Cardiac muscle cell (in vitro differentiated cells and primary cell): ENCODE data around the gene RPS14. TPM values are rescaled to one million over a fixed set of nuclear protein-coding genes. Genes with fewer than 3 reads are reported as not detected.
A peak's percentile ranks its signal among the peaks of the same experiment; 100 is the strongest.
"Not testable (repeated sequence)": the region's sequence is repeated elsewhere in the genome, so short reads cannot be mapped to it uniquely, and the experiment has no call there.

ENCODE experiments used
- DNase-seq, 2 donors: peaks; one replicate each; pipeline versions ENCODE4 v3.0.0 to v3.0.0-alpha.2; 2010 to 2017; ENCODE audit warnings: low read depth in 1 of 2, low spot score in 1 of 2
- H3K27ac ChIP-seq: fragments of 200-600 bp; sonication (generic); 2 replicates; pipeline ENCODE4 v1.5.1; 2016
- H3K27me3 ChIP-seq: fragments of 200-600 bp; sonication (generic); 2 replicates; pipeline ENCODE4 v1.6.0; 2016; ENCODE audit warnings: control low read depth
- H3K36me3 ChIP-seq: fragments of 200-600 bp; sonication (generic); 2 replicates; pipeline ENCODE4 v1.5.1; 2016; ENCODE audit warnings: control low read depth
- H3K4me1 ChIP-seq: fragments of 200-600 bp; sonication (generic); 2 replicates; pipeline ENCODE4 v1.8.1; 2017; ENCODE audit warnings: low read depth, mild to moderate bottlenecking, mixed run types
- H3K4me3 ChIP-seq: fragments of 200-600 bp; sonication (generic); 2 replicates; pipeline ENCODE4 v1.5.1; 2016; ENCODE audit warnings: mild to moderate bottlenecking
- H3K9me3 ChIP-seq: fragments of 200-600 bp; sonication (generic); 2 replicates; pipeline ENCODE4 v1.5.1; 2017; ENCODE audit warnings: low read depth, mild to moderate bottlenecking, control low read depth
- polyA plus RNA-seq: library from polyadenylated mRNA; unstranded; fragments of >200 nt; fragmentation: Nextera tagmentation; extraction: Ambion mirVana; gene quantifications from 2 replicates; pipeline ENCODE4 v1.2.1, GENCODE V29; 2016
- total RNA-seq: library from RNA; depleted of rRNA; stranded (reverse); fragments of >200 nt; gene quantifications from 2 replicates; pipeline ENCODE4 v1.2.3, GENCODE V29; 2016
- TF ChIP-seq, protein P1 (sequence below): IDR thresholded peaks from 2 replicates; pipeline ENCODE4 v1.5.1; 2012; ENCODE audit warnings: low read depth, mild to moderate bottlenecking, low read length

RPS14 gene
- total and polyA plus RNA-seq, 2 experiments from 2014 or later, result 1,307 to 2,781 TPM

DNA sequence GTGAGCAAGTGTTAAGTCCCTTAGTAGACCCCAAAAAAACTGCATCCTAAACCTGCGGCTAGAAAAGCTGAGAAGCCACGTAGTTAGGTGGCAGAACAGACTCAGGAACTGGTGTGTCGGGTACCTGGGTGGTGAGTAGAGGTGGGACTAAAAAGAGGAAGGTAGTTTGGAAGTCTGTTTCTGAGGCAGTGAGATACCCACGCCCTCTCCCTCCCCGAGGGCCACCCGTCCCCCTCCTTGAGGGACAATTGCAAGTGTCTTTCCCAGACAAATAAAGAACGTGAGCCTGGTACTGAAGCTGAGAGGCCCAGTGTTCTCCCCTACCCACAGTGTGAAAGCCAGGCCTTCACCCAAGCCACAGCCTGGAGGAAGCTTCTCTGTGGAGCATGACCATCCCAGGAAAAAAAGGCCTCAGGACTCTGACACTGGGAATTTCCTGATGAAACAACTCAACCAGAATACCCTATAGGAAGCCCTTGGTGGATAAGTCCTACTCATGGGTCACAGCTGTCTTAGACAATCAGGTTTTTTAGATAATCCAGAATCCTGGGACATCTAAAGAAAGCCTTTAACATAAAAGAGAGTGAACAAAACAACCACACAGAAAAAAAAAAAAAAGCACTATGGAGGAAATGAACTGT lies 29.8 kb downstream of the RPS14 start:
- Histone ChIP-seq H3K4me1 (no peaks in the 10 kb centered on the region), H3K9me3 (no peaks in the 10 kb centered on the region), H3K27me3 (no peaks in the 10 kb centered on the region), H3K36me3 (no peaks in the 10 kb centered on the region), H3K4me3 (no peak overlapping the region), H3K27ac (no peak overlapping the region)
- TF ChIP-seq, protein P1, sequence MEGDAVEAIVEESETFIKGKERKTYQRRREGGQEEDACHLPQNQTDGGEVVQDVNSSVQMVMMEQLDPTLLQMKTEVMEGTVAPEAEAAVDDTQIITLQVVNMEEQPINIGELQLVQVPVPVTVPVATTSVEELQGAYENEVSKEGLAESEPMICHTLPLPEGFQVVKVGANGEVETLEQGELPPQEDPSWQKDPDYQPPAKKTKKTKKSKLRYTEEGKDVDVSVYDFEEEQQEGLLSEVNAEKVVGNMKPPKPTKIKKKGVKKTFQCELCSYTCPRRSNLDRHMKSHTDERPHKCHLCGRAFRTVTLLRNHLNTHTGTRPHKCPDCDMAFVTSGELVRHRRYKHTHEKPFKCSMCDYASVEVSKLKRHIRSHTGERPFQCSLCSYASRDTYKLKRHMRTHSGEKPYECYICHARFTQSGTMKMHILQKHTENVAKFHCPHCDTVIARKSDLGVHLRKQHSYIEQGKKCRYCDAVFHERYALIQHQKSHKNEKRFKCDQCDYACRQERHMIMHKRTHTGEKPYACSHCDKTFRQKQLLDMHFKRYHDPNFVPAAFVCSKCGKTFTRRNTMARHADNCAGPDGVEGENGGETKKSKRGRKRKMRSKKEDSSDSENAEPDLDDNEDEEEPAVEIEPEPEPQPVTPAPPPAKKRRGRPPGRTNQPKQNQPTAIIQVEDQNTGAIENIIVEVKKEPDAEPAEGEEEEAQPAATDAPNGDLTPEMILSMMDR, result no peak
- DNase-seq, result no peak

DNA sequence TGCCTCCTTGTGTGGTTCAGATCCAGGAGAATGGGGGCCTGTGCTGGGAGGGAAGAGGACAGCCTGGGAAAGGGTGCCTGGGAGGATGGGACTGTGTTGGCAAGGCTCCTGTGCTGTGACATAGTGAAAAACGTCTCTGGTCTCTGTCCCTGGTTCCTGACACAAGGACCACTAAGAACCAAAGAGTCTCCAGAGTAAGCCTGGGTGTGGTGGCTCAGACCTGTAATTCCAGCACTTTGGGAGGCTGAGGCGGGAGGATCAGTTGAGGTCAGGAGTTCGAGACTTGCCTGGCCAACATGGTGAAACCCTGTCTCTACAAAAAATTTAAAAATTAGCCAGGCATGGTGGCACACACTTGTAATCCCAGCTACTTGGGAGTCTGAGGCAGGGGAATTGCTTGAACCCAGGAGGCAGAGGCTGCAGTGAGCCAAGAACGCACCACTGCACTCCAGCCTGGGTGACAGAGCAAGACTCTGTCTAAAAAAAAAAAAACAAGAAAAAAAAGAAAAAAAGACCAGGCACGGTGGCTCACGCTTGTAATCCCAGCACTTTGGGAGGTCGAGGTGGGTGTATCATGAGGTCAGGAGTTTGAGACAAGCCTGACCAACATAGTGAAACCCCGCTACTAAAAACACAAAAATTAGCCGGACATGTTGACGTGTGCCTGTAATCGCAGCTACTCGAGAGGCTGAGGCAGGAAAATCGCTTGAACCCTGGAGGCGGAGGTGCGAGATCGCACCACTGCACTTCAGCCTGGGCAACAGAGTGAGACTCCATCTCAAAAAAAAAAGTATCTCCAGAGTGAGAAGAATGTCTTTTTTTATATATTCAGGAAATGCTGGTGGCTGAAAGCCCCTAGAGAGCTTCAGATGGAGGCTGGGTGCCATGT lies 35.4 kb downstream of the RPS14 start:
- peaks cover 12% of the 10 kb centered on the region for H3K4me1 ChIP-seq
- H3K9me3 ChIP-seq, H3K4me3 ChIP-seq, DNase-seq, H3K36me3 ChIP-seq, H3K27me3 ChIP-seq, H3K27ac ChIP-seq: not testable (repeated sequence)

DNA sequence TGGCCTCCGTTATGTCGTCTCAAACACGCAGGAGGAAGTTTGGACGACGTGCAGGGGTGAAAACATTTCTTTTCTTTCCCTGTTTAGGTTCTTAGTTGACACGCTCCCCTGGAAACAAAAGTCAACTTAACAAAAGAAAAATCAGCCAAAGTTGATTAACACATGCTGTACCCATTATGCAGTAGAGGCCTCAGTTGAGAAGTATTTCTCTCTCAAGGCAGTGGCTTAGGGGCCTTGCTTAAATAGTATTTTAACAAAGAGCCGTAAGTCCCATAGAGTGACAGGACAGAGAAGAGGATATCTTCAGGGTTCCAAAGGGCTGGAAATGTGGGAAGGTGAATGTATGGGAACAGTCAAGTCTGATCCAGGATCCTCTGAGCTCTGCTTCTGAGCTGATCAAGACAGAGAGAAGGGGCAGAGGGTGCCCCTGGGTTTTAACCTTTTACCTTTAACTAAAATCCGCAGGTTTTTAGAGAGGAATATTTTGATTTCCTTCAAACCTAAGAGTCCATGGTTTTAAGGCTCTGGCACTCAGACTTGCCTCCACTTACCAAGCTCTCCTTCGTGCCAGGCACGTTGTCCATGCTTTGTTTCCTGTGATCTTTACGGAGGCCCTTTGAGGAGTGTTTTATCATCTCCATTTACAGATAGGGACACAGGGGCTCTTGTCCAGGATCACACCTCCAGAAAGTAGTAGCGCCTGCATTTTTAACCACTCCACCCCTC lies 36.2 kb downstream of the RPS14 start:
- TF ChIP-seq, protein P1, result no peak
- Histone ChIP-seq H3K4me1 (peaks cover 12% of the 10 kb centered on the region), H3K4me3 (no peak overlapping the region), H3K36me3 (no peaks in the 10 kb centered on the region), H3K9me3 (no peaks in the 10 kb centered on the region), H3K27ac (no peak overlapping the region), H3K27me3 (no peaks in the 10 kb centered on the region)
- no peak for DNase-seq

DNA sequence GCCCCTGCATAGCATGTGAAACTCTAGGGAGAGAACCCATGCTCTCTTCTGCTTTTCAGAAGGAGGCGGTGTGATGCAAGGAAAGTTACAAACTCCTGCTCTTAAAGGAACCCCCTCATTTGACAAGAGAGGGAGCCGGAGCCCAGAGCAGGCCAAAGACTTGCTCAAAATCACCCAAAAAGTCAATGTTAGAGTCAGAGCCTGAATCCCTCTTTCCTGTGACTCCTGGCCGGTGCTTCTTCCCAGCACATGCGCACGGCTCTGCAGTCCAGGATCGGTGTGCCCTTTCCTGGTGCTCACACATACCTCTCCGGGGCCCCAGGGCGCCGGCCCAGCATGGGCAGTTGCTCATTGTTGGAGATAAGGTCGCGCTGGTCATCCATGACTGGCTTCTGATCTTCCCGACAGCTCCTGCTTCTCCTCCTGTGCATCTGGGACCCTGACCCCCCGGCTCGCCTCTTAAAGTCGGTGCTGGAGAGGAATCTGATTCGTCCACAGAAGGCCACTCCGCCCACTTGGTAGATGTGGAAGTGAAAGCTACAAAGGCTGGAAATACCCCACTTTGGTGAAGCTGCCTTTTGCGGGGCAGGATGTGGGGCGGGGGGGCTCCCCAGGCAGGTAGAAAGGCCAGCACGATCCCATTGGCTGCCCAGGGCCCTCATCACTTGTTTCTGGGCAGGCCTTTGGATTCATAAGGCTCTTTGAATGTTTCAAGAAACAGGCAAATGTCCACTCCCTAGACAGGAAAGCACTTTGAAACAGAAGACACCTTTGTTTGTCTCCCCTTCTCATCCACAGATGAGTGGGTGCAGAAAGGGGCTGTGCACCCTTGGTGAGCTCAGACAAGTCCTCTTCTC lies 37.0 kb downstream of the RPS14 start, which contains the start of gene CD74:
CD74 (minus strand) TSS at position 592 of the 857 bp plus-strand sequence; CDS start at position 431, 161 bp downstream.
- peak; percentile 56 to 76 for DNase-seq
- no peaks in the 10 kb centered on the region for H3K27me3 ChIP-seq
- H3K9me3 ChIP-seq, result no peaks in the 10 kb centered on the region
- H3K27ac ChIP-seq, result no peak within 1 kb of the TSS
- H3K4me3 ChIP-seq, result no peak within 1 kb of the TSS
- TF ChIP-seq, protein P1, result no peak
- no peaks in the 10 kb centered on the region for H3K36me3 ChIP-seq
- H3K4me1 ChIP-seq, result peaks cover 12% of the 10 kb centered on the region

GRCh38 chr5:150411245-150411979 lies 38.1 kb downstream of the RPS14 start:
- H3K9me3 ChIP-seq, result no peaks in the 10 kb centered on the region
- H3K4me3 ChIP-seq, result no peak overlapping the region
- DNase-seq, result peak in 1 of 2 donors; percentile 50
- H3K4me1 ChIP-seq, result peaks cover 12% of the 10 kb centered on the region
- TF ChIP-seq, protein P1, result no peak
- no peaks in the 10 kb centered on the region for H3K36me3 ChIP-seq
- H3K27me3 ChIP-seq, result no peaks in the 10 kb centered on the region
- peak overlapping the region; percentile 22 for H3K27ac ChIP-seq
